LHCN-M2 (cell line): ENCODE results near the gene SLC17A9. TPM values are rescaled to one million over a fixed set of nuclear protein-coding genes. Genes with fewer than 3 reads are reported as not detected.

Experiments
- DNase-seq: peaks from one replicate; pipeline ENCODE4 v3.0.0-alpha.2; 2012; ENCODE audit warnings: low read depth
- total RNA-seq: library from RNA; depleted of rRNA; stranded (reverse); fragments of >200 nt; gene quantifications from 2 replicates; pipeline ENCODE4 v1.2.3, GENCODE V29; 2014

Gene SLC17A9
- total RNA-seq, 1 experiment from 2014 or later, result not detected

GRCh38 chr20:63000958-63001357 is 48.4 kb downstream of the SLC17A9 start:
- no peak for DNase-seq

GRCh38 chr20:63002511-63002910 is 50.0 kb downstream of the SLC17A9 start:
- DNase-seq, result no peak

- DNase-seq, result no peak
Observed at GRCh38 chr20:63003546-63003945, 51.0 kb downstream of the SLC17A9 start.

GRCh38 chr20:63004607-63005364 is 52.3 kb downstream of the SLC17A9 start:
- DNase-seq, result no peak

- no peak for DNase-seq
Observed at GRCh38 chr20:63005365-63005861, 52.9 kb downstream of the SLC17A9 start.

GRCh38 chr20:63005862-63006539 is 53.5 kb downstream of the SLC17A9 start:
- DNase-seq, result no peak

GRCh38 chr20:63006540-63007359 is 54.2 kb downstream of the SLC17A9 start, which contains the start of gene BHLHE23:
TSS of gene BHLHE23 (minus strand) at chr20:63006964. CDS start at chr20:63006774, 190 bp downstream.
- DNase-seq, result no peak

- DNase-seq, result no peak
Observed at GRCh38 chr20:63007360-63007645, 54.8 kb downstream of the SLC17A9 start.

GRCh38 chr20:63007646-63008488 is 55.4 kb downstream of the SLC17A9 start:
- no peak for DNase-seq

- DNase-seq, result no peak
Observed at GRCh38 chr20:63008541-63009044, 56.1 kb downstream of the SLC17A9 start.

- peak; percentile 46 for DNase-seq
Observed at GRCh38 chr20:63009045-63009961, 56.8 kb downstream of the SLC17A9 start.

GRCh38 chr20:63009988-63010769 is 57.7 kb downstream of the SLC17A9 start:
- peak; percentile 79 for DNase-seq

- peak; percentile 60 for DNase-seq
Observed at GRCh38 chr20:63011798-63012197, 59.3 kb downstream of the SLC17A9 start.

- no peak for DNase-seq
Observed at GRCh38 chr20:63013207-63013606, 60.7 kb downstream of the SLC17A9 start.

- DNase-seq, result no peak
Observed at GRCh38 chr20:63014287-63014686, 61.8 kb downstream of the SLC17A9 start.

GRCh38 chr20:63014710-63015109 is 62.2 kb downstream of the SLC17A9 start:
- no peak for DNase-seq

- DNase-seq, result no peak
Observed at GRCh38 chr20:63015147-63015661, 62.7 kb downstream of the SLC17A9 start.

GRCh38 chr20:63015662-63016361 is 63.3 kb downstream of the SLC17A9 start:
- no peak for DNase-seq
